ENCODE measurements around the gene RCSD1.

GRCh38 chr1:167728818-167729410, 98.9 kb downstream of the RCSD1 start:
- TF ChIP-seq CTCF (IDR thresholded peaks at IDR 0.05) (no peak), POLR2A (IDR thresholded peaks at IDR 0.05) (no peak)

Data from thyroid gland (tissue), 4 donors.